Adrenal gland (tissue), 19 donors: Measurements from ENCODE around the gene ATF5. TPM values are rescaled to one million over a fixed set of nuclear protein-coding genes. Genes with fewer than 3 reads are reported as not detected.

Experiments used
- DNase-seq, 7 donors: peaks; one replicate each; pipeline ENCODE4 v3.0.0-alpha.2; 2019 to 2020
- H3K27ac ChIP-seq, 5 donors: fragments of 200-600 bp; sonication (generic) in 4 of 5; 1 replicate in 3 of 5; 2 replicates in 2 of 5; pipeline versions ENCODE4 v1.5.1 to v1.8.0; 2016 to 2020; ENCODE audit warnings: mild to moderate bottlenecking in 1 of 5
- H3K27me3 ChIP-seq: fragments of 200-600 bp; 2 replicates; pipeline ENCODE4 v1.8.0; 2021
- H3K36me3 ChIP-seq, 2 donors: fragments of 200-600 bp; replicated peaks in 1 of 2; 1 replicate in 1 of 2; 2 replicates in 1 of 2; pipeline versions ENCODE4 v1.5.1 to v1.8.0; 2018 to 2022
- H3K4me1 ChIP-seq, 2 donors: fragments of 200-600 bp; replicated peaks in 1 of 2; 1 replicate in 1 of 2; 2 replicates in 1 of 2; pipeline versions ENCODE4 v1.5.1 to v1.8.0; 2018 to 2021
- H3K4me3 ChIP-seq, 4 donors: fragments of 200-600 bp; sonication (generic) in 3 of 4; one replicate each; pipeline ENCODE4 v1.5.1; 2016 to 2018
- H3K9me3 ChIP-seq, 3 donors: fragments of 200-600 bp; sonication (generic) in 1 of 3; replicated peaks in 1 of 3; 1 replicate in 2 of 3; 2 replicates in 1 of 3; pipeline versions ENCODE4 v1.5.1 to v1.8.0; 2016 to 2021
- POLR2A ChIP-seq, 2 donors: fragments of 450-650 bp; IDR thresholded peaks; one replicate each; pipeline ENCODE4 v1.6.1; 2017; ENCODE audit warnings: antibody characterized with exemption in 2 of 2, mild to moderate bottlenecking in 2 of 2, moderate library complexity in 1 of 2
- WGBS, 4 donors: extraction: QIAGEN DNeasy Blood & Tissue Kit in 2 of 4; methylation state at CpG; one replicate each; pipeline versions ENCODE4 v1.1.5 to v1.1.7; 2013 to 2017; 5-methylcytosine and 5-hydroxymethylcytosine counted together
- intact Hi-C, 2 donors: fragments of 100-400 bp; cut with DNase I; formaldehyde crosslinking; loops; one replicate each; pipeline versions ENCODE4 v1.14.1 to v1.15.0; 2022 to 2023
- long read RNA-seq, 10 donors: library from polyadenylated mRNA in 3 of 10; unstranded in 2 of 10; stranded (forward) in 1 of 10; transcript quantifications; one replicate each; pipeline ENCODE4 v2.0.0 and lab custom pipeline, GENCODE V29; 2021 to 2026
- polyA plus RNA-seq, 3 donors: library from polyadenylated mRNA; stranded (reverse); fragments of 200-250 nt in 2 of 3; fragments of 350-450 nt in 1 of 3; fragmentation: Illumina TruSeq in 1 of 3; extraction: RNeasy Lipid Tissue Mini Kit (QIAGEN cat#74804) in 1 of 3; gene quantifications; one replicate each; pipeline ENCODE4 v1.2.3, GENCODE V29; 2013 to 2014
- total RNA-seq, 9 donors: library from RNA; depleted of rRNA in 4 of 9; stranded (reverse); fragments of >200 nt in 4 of 9; fragments of 120-200 nt in 1 of 9; fragmentation: NEBNext Ultra II Directional in 1 of 9; extraction: Animal tissue kit (Norgen Biotek cat#: 25700) in 1 of 9; gene quantifications; one replicate each; pipeline versions ENCODE4 v1.1.0 to v1.2.4, GENCODE V29; 2013 to 2023
- TF ChIP-seq, protein P1 (sequence below), 6 experiments: fragments of 450-650 bp in 4 of 6; fragments of 200-600 bp in 2 of 6; sonication (generic) in 1 of 6; IDR thresholded peaks; 1 replicate in 5 of 6; 2 replicates in 1 of 6; pipeline versions ENCODE4 v1.5.1 to v1.8.0; 2016 to 2021; ENCODE audit warnings: antibody characterized with exemption in 6 of 6, mild to moderate bottlenecking in 2 of 6, moderate library complexity in 1 of 6
- donor health status: healthy with polysubstance abuse.
- donor health status: Bipolar disorder and iron deficiency.
- donor health status: DM: yes; HTN: yes; CAD: no.
- donor health status: DM: no; HTN: no; CAD: no.
- donor health status: DM: no; HTN: no; CAD: no.
- donor health status: DM: yes; HTN: yes; CAD: no.

ATF5 gene, protein sequence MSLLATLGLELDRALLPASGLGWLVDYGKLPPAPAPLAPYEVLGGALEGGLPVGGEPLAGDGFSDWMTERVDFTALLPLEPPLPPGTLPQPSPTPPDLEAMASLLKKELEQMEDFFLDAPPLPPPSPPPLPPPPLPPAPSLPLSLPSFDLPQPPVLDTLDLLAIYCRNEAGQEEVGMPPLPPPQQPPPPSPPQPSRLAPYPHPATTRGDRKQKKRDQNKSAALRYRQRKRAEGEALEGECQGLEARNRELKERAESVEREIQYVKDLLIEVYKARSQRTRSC
- total RNA-seq (100 to 1,000 TPM in 1 of 9 donors, 10 to 100 TPM in 8; 14.3 to 103 (median 40.3) TPM), polyA plus RNA-seq (100 to 1,000 TPM in 1 of 3 donors, 10 to 100 TPM in 2; 67.3 to 114 (median 95.7) TPM)
- long read RNA-seq, donor 1, transcript ATF5-205 (2 exons, 682 nt): major isoform, 11 of 31 reads
- long read RNA-seq, donor 1, partial matches to known transcripts: 15 of 31 reads
- long read RNA-seq, donor 1, other reads (novel, unspliced or antisense): 0 of 31 reads
- long read RNA-seq, donor 2, transcript ATF5-201 (3 exons, 2,069 nt): major isoform, 9 of 18 reads
- long read RNA-seq, donor 2, transcript ATF5-205 (2 exons, 682 nt): major isoform, 9 of 18 reads
- long read RNA-seq, donor 2, partial matches to known transcripts: 0 of 18 reads
- long read RNA-seq, donor 2, other reads (novel, unspliced or antisense): 0 of 18 reads
- long read RNA-seq, donor 3, transcript ATF5-205 (2 exons, 682 nt): major isoform, 7 of 15 reads
- long read RNA-seq, donor 3, partial matches to known transcripts: 6 of 15 reads
- long read RNA-seq, donor 3, other reads (novel, unspliced or antisense): 0 of 15 reads
- long read RNA-seq, donor 4, partial matches to known transcripts: 6 of 12 reads
- long read RNA-seq, donor 4, other reads (novel, unspliced or antisense): 3 of 12 reads
- long read RNA-seq, donor 5, transcript ATF5-205 (2 exons, 682 nt): major isoform, 10 of 28 reads
- long read RNA-seq, donor 5, partial matches to known transcripts: 5 of 28 reads
- long read RNA-seq, donor 5, other reads (novel, unspliced or antisense): 8 of 28 reads
- long read RNA-seq, donor 6, transcript ATF5-205 (2 exons, 682 nt): major isoform, 7 of 13 reads
- long read RNA-seq, donor 6, partial matches to known transcripts: 2 of 13 reads
- long read RNA-seq, donor 6, other reads (novel, unspliced or antisense): 4 of 13 reads
- long read RNA-seq, donor 7, partial matches to known transcripts: 30 of 35 reads
- long read RNA-seq, donor 7, other reads (novel, unspliced or antisense): 0 of 35 reads
- long read RNA-seq, donor 8, transcript ATF5-205 (2 exons, 682 nt): major isoform, 8 of 9 reads
- long read RNA-seq, donor 8, partial matches to known transcripts: 0 of 9 reads
- long read RNA-seq, donor 8, other reads (novel, unspliced or antisense): 0 of 9 reads
- long read RNA-seq, donor 9, partial matches to known transcripts: 0 of 6 reads
- long read RNA-seq, donor 9, other reads (novel, unspliced or antisense): 0 of 6 reads
- long read RNA-seq, donor 10, partial matches to known transcripts: 85 of 96 reads
- long read RNA-seq, donor 10, other reads (novel, unspliced or antisense): 7 of 96 reads

DNA sequence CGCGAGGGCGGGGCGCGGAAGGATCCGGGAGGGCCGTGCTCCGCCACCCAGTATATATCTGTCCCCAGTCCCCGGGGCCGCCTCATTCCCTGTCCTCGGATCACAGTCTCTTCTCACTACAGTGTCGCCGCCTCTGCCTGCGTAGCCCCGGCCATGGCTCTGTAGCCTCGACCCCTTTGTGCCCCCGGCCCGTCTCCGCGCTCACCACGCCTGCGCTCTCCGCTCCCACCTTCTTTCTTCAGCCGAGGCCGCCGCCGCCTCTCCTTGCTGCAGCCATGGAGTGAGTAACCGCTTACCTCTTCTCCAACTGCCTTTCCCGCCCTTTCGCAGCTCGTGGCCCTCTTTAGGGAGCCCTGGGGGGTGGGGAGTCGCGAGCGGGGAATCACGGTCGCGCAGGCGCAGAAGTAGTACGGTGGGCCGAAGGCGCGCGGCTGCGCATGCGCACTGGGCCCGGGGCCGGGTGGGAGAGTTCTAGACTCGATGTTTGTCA, at the start of gene ATF5, which contains the start of gene NUP62:
TSS of gene ATF5 (plus strand) at position 85 of the 490 bp plus-strand sequence. CDS start 1,646 bp downstream, outside the sequence.
TSS of gene NUP62 (minus strand) at position 384 of the 490 bp plus-strand sequence. CDS start 19,697 bp downstream, outside the sequence.
- peak; percentile 88 to 94 (median 92) for DNase-seq
- H3K4me3 ChIP-seq: peak within 1 kb of the TSS; percentile 86 to 98 (median 96)
- peaks cover 16 to 24% of the 10 kb centered on the region in 2 donors for H3K4me1 ChIP-seq
- H3K27ac ChIP-seq: peak within 1 kb of the TSS; percentile 95 to 98 (median 96)
- TF ChIP-seq POLR2A (IDR thresholded peaks at IDR 0.05): no peak
- TF ChIP-seq, protein P1, sequence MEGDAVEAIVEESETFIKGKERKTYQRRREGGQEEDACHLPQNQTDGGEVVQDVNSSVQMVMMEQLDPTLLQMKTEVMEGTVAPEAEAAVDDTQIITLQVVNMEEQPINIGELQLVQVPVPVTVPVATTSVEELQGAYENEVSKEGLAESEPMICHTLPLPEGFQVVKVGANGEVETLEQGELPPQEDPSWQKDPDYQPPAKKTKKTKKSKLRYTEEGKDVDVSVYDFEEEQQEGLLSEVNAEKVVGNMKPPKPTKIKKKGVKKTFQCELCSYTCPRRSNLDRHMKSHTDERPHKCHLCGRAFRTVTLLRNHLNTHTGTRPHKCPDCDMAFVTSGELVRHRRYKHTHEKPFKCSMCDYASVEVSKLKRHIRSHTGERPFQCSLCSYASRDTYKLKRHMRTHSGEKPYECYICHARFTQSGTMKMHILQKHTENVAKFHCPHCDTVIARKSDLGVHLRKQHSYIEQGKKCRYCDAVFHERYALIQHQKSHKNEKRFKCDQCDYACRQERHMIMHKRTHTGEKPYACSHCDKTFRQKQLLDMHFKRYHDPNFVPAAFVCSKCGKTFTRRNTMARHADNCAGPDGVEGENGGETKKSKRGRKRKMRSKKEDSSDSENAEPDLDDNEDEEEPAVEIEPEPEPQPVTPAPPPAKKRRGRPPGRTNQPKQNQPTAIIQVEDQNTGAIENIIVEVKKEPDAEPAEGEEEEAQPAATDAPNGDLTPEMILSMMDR (IDR thresholded peaks at IDR 0.05): no peak
- peaks cover 0 to 17% of the 10 kb centered on the region in 2 donors for H3K36me3 ChIP-seq
- WGBS, 4 donors: 0 to 5% (median 1%) methylated on average over 4 to 48 of the region's 48 CpGs
- H3K27me3 ChIP-seq: no peaks in the 10 kb centered on the region
- intact Hi-C loops: no loop called here
- no peaks in the 10 kb centered on the region for H3K9me3 ChIP-seq

DNA sequence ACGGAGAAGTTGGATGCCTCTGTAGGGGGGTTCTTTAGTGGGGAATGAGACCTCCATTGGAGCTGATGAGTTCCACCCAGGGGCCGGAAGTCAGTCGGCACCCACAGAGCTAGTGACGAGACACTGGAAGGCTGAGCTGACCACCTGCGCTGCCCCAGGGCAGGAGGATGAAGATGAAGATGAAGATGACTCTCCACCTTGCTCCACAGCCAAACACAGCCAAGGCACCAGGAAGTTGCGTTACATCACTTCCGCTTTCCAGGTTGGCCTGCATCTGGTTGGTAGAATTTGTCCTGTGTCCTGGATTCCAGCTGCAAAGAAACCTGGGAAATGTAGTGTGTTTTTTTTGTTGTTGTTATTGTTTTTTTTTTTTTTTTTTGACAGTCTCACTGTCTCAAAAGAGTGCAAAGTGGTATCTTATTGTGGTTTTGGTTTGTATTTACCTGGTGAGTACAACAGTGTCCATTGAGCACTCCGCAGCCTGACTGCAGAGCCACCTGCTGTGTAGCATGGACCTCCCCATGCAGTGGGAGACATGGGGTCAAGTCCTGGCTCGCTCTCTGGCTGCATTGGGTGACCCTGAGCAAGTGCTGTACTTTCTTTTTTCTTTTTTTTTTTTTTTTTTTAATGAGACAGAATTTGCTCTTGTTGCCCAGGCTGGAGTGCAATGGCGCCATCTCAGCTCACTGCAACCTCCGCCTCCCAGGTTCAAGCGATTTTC, 49.6 kb upstream of the ATF5 start:
- Histone ChIP-seq H3K9me3 (no peaks in the 10 kb centered on the region), H3K27ac (no peak overlapping the region), H3K4me1 (peaks cover 16 to 21% of the 10 kb centered on the region in 2 donors), H3K36me3 (peaks cover 0 to 56% of the 10 kb centered on the region in 2 donors), H3K27me3 (no peaks in the 10 kb centered on the region), H3K4me3 (no peak overlapping the region)
- WGBS, 4 donors: 91 to 97% (median 95%) methylated on average over 12 of the region's 12 CpGs
- intact Hi-C loops: no loop called here
- DNase-seq: peak in 3 of 7 donors; percentile 37 to 67 (median 40)
- TF ChIP-seq, protein P1 (IDR thresholded peaks at IDR 0.05): no peak
- no peak for TF ChIP-seq POLR2A (IDR thresholded peaks at IDR 0.05)

DNA sequence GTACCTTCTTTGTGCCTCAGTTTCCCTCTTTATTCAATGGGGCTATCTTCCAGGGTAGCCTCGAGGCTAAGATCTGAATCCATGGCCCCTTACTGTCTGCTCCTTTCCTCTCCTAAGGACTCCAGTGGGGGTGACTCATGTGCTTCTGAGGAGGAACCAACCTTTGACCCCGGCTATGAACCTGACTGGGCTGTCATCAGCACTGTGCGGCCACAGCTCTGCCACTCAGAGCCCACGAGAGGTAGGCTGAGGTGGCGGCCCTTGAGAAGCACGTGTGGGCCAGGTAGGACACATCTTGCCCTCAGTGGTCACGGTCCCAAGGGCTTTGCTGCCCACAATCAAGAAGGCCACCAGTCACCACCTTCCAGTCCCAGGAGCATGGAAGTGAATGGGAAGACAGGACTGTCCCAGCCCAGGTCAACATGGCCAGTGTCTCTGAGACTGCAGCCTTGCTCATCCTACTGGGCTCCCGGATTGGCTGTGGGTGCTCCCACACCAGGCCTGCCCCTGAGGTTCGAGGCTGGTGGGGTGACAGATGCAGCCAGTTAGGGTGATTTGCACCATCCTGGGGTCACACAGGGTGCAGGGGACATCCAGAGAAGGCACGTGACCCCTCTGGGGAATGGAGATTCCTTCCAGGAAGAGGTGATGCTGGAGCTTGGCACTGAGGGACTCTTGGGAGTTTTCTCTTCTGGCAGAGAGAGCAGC, 48.7 kb upstream of the ATF5 start:
- H3K27ac ChIP-seq: no peak overlapping the region
- whole genome bisulfite sequencing, 4 donors: 86 to 92% (median 88%) methylated on average over 4 to 10 of the region's 10 CpGs
- peak in 5 of 7 donors; percentile 9 to 55 (median 26) for DNase-seq
- H3K4me1 ChIP-seq: peaks cover 11 to 15% of the 10 kb centered on the region in 2 donors
- no peaks in the 10 kb centered on the region for H3K9me3 ChIP-seq
- TF ChIP-seq, protein P1 (IDR thresholded peaks at IDR 0.05): no peak
- no peak for TF ChIP-seq POLR2A (IDR thresholded peaks at IDR 0.05)
- no peaks in the 10 kb centered on the region for H3K27me3 ChIP-seq
- H3K36me3 ChIP-seq: peaks cover 0 to 65% of the 10 kb centered on the region in 2 donors
- no peak overlapping the region for H3K4me3 ChIP-seq
- intact Hi-C loops: no loop called here
